KMS-11 (cell line): Measurements from ENCODE around the gene RASIP1.
A peak's percentile ranks its signal among the peaks of the same experiment; 100 is the strongest.

Source experiments
- H2AFZ ChIP-seq: fragments of 200-600 bp; sonication (generic); 2 replicates; pipeline ENCODE4 v1.6.1; 2016; ENCODE audit warnings: antibody characterized with exemption, mixed run types, low read depth
- H3K27ac ChIP-seq: fragments of 200-600 bp; sonication (generic); 2 replicates; pipeline ENCODE4 v1.6.1; 2016; ENCODE audit warnings: mild to moderate bottlenecking, mixed run types
- H3K27me3 ChIP-seq: fragments of 200-600 bp; sonication (generic); 2 replicates; pipeline ENCODE4 v1.6.1; 2017; ENCODE audit warnings: mild to moderate bottlenecking, low read depth, mixed run types, moderate library complexity; ENCODE audit not compliant: insufficient read depth
- H3K36me3 ChIP-seq: fragments of 200-600 bp; sonication (generic); 2 replicates; pipeline ENCODE4 v1.6.1; 2017; ENCODE audit warnings: mild to moderate bottlenecking, mixed run types; ENCODE audit not compliant: insufficient read depth
- H3K4me1 ChIP-seq: fragments of 200-600 bp; sonication (generic); 2 replicates; pipeline ENCODE4 v1.6.1; 2016; ENCODE audit warnings: mild to moderate bottlenecking, low read depth, mixed run types; ENCODE audit not compliant: poor library complexity, severe bottlenecking
- H3K4me2 ChIP-seq: fragments of 200-600 bp; sonication (generic); 2 replicates; pipeline ENCODE4 v1.7.0; 2016; ENCODE audit warnings: mild to moderate bottlenecking, mixed run types
- H3K4me3 ChIP-seq: fragments of 200-600 bp; sonication (generic); IDR thresholded peaks from 2 replicates; pipeline ENCODE4 v1.6.1; 2017; ENCODE audit warnings: low read depth, low read length, mixed read lengths; ENCODE audit not compliant: insufficient read depth
- H3K79me2 ChIP-seq: fragments of 200-600 bp; sonication (generic); 2 replicates; pipeline ENCODE4 v1.6.1; 2016; ENCODE audit warnings: low read depth, mixed run types; ENCODE audit not compliant: insufficient read depth
- H3K9ac ChIP-seq: fragments of 200-600 bp; sonication (generic); 2 replicates; pipeline ENCODE4 v1.6.1; 2016; ENCODE audit warnings: mild to moderate bottlenecking, mixed run types
- H4K20me1 ChIP-seq: fragments of 200-600 bp; sonication (generic); 2 replicates; pipeline ENCODE4 v1.6.1; 2016; ENCODE audit warnings: mild to moderate bottlenecking, mixed run types; ENCODE audit not compliant: insufficient read depth
- CTCF ChIP-seq: fragments of 200-600 bp; sonication (generic); conservative IDR thresholded peaks from 2 replicates; pipeline ENCODE4 v1.6.1; 2017; ENCODE audit warnings: low read depth, mild to moderate bottlenecking, antibody characterized with exemption, low read length, moderate library complexity, mixed read lengths

The RASIP1 gene

GRCh38 chr19:48780631-48781391, 40.4 kb upstream of the RASIP1 start:
- Histone ChIP-seq H3K27ac (no peak overlapping the region), H3K27me3 (peaks cover 51% of the 10 kb centered on the region), H3K9ac (no peak overlapping the region), H2AFZ (no peak overlapping the region), H3K36me3 (no peaks in the 10 kb centered on the region), H4K20me1 (no peaks in the 10 kb centered on the region), H3K79me2 (no peaks in the 10 kb centered on the region), H3K4me3 (no peak overlapping the region), H3K4me2 (peak overlapping the region; percentile 25; the same call in 1 of the 2 replicates), H3K4me1 (peaks cover 6% of the 10 kb centered on the region)
- no peak for TF ChIP-seq CTCF

- H3K4me3 ChIP-seq = no peak overlapping the region
- peaks cover 6% of the 10 kb centered on the region for H3K4me1 ChIP-seq
- H3K4me2 ChIP-seq = no peak overlapping the region
- no peak overlapping the region for H3K27ac ChIP-seq
- H3K27me3 ChIP-seq = peaks cover 44% of the 10 kb centered on the region
- TF ChIP-seq CTCF = no peak
- no peaks in the 10 kb centered on the region for H3K36me3 ChIP-seq
- no peak overlapping the region for H2AFZ ChIP-seq
- no peak overlapping the region for H3K9ac ChIP-seq
- no peaks in the 10 kb centered on the region for H4K20me1 ChIP-seq
- H3K79me2 ChIP-seq = no peaks in the 10 kb centered on the region
Measured at GRCh38 chr19:48779636-48780035, 39.2 kb upstream of the RASIP1 start.

GRCh38 chr19:48777720-48778119, 37.3 kb upstream of the RASIP1 start:
- H3K9ac ChIP-seq = no peak overlapping the region
- H3K27me3 ChIP-seq = peaks cover 50% of the 10 kb centered on the region
- no peak overlapping the region for H3K4me2 ChIP-seq

GRCh38 chr19:48777139-48777538, 36.7 kb upstream of the RASIP1 start:
- Histone ChIP-seq H3K9ac (no peak overlapping the region), H3K4me2 (no peak overlapping the region), H3K36me3 (no peaks in the 10 kb centered on the region), H3K79me2 (no peaks in the 10 kb centered on the region), H3K4me3 (no peak overlapping the region), H3K27me3 (peaks cover 56% of the 10 kb centered on the region), H4K20me1 (no peaks in the 10 kb centered on the region), H3K4me1 (peaks cover 6% of the 10 kb centered on the region), H3K27ac (no peak overlapping the region), H2AFZ (no peak overlapping the region)
- no peak for TF ChIP-seq CTCF

More at GRCh38 chr19:48777720-48778119, 37.3 kb upstream of the RASIP1 start:
- no peak for TF ChIP-seq CTCF
- Histone ChIP-seq H3K36me3 (no peaks in the 10 kb centered on the region), H4K20me1 (no peaks in the 10 kb centered on the region), H3K4me1 (peaks cover 6% of the 10 kb centered on the region), H3K27ac (no peak overlapping the region), H2AFZ (no peak overlapping the region), H3K4me3 (no peak overlapping the region), H3K79me2 (no peaks in the 10 kb centered on the region)
